ENCODE measurements around the gene FRMD3.

Gene FRMD3

DNA sequence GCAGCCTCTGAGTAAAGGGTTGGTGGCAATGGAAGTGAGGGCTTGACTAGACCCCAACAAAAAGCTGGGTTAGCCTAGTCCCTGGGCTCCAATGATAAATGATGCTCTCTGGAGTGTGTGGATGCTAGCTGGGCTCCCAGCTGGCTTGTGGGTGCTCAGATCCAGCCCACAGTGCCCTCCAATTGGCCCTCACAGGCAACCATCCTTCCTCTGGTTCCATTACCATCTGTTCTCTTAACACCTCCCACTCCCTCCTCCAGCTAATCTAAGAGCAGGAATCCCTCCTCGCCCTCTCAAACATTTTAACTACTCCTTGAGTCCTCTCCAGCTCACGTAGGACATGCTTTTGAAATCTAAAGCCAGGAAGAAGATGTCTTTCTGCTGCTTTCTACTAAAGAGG lies 25.2 kb upstream of the FRMD3 start:
- Histone ChIP-seq H2BK120ac (ENCODE audit: low read depth, low read length) (no peak overlapping the region), H3K27ac (ENCODE audit: low read length, poor library complexity, severe bottlenecking) (no peak overlapping the region), H2BK12ac (ENCODE audit: low read length in 2 of 2) (no peak overlapping the region), H3K9ac (ENCODE audit: low read length) (no peak overlapping the region), H3K14ac (ENCODE audit: low read length in 2 of 2) (no peak overlapping the region), H3K23ac (ENCODE audit: low read length in 2 of 2) (no peak overlapping the region), H4K91ac (ENCODE audit: low read length) (no peak overlapping the region), H2AFZ (ENCODE audit: low read depth, low read length) (no peak overlapping the region), H3K36me3 (ENCODE audit: control insufficient read depth in 1 of 2, insufficient read depth in 2 of 2, low read depth in 1 of 2, low read length in 2 of 2) (no peaks in the 10 kb centered on the region), H3K27me3 (ENCODE audit: control insufficient read depth in 1 of 2, insufficient read depth in 1 of 2, low read length in 2 of 2) (no peaks in the 10 kb centered on the region), H3K4me1 (ENCODE audit: control insufficient read depth, insufficient read depth, low read depth, low read length) (no peaks in the 10 kb centered on the region), H3K79me1 (replicated peaks; ENCODE audit: low read length, poor library complexity, severe bottlenecking) (no peaks in the 10 kb centered on the region), H2AK5ac (ENCODE audit: low read length, severe bottlenecking) (no peak overlapping the region), H3K4ac (ENCODE audit: low read depth in 1 of 2, low read length in 2 of 2) (no peak overlapping the region), H2BK15ac (ENCODE audit: low read depth, poor library complexity, severe bottlenecking) (no peak overlapping the region), H3K4me2 (ENCODE audit: low read length, poor library complexity, severe bottlenecking) (no peak overlapping the region), H3K4me3 (ENCODE audit: insufficient read depth in 1 of 2, low read depth in 1 of 2, low read length in 2 of 2) (no peak overlapping the region), H3K9me3 (ENCODE audit: control insufficient read depth, low read length) (no peaks in the 10 kb centered on the region), H2BK5ac (ENCODE audit: low read depth, low read length, poor library complexity, severe bottlenecking) (no peak overlapping the region), H3K18ac (ENCODE audit: low read depth in 1 of 2, low read length in 2 of 2) (no peak overlapping the region), H4K8ac (ENCODE audit: low read length) (no peak overlapping the region)
- DNase-seq, result no peak
- 50% methylated on average over 1 of the region's 2 CpGs for WGBS

GRCh38 chr9:83560169-83560826 lies 22.1 kb upstream of the FRMD3 start:
- Histone ChIP-seq H2AFZ (ENCODE audit: low read depth, low read length) (no peak overlapping the region), H3K9ac (ENCODE audit: low read length) (no peak overlapping the region), H3K4me2 (ENCODE audit: low read length, poor library complexity, severe bottlenecking) (no peak overlapping the region), H2BK15ac (ENCODE audit: low read depth, poor library complexity, severe bottlenecking) (no peak overlapping the region), H3K27ac (ENCODE audit: low read length, poor library complexity, severe bottlenecking) (no peak overlapping the region), H3K27me3 (ENCODE audit: control insufficient read depth in 1 of 2, insufficient read depth in 1 of 2, low read length in 2 of 2) (no peaks in the 10 kb centered on the region), H2BK12ac (ENCODE audit: low read length in 2 of 2) (no peak overlapping the region), H3K9me3 (ENCODE audit: control insufficient read depth, low read length) (no peaks in the 10 kb centered on the region), H2AK5ac (ENCODE audit: low read length, severe bottlenecking) (no peak overlapping the region), H3K4me3 (ENCODE audit: insufficient read depth in 1 of 2, low read depth in 1 of 2, low read length in 2 of 2) (no peak overlapping the region), H3K4me1 (ENCODE audit: control insufficient read depth, insufficient read depth, low read depth, low read length) (no peaks in the 10 kb centered on the region), H2BK120ac (ENCODE audit: low read depth, low read length) (no peak overlapping the region), H3K18ac (ENCODE audit: low read depth in 1 of 2, low read length in 2 of 2) (no peak overlapping the region), H3K14ac (ENCODE audit: low read length in 2 of 2) (no peak overlapping the region), H3K23ac (ENCODE audit: low read length in 2 of 2) (no peak overlapping the region), H3K36me3 (ENCODE audit: control insufficient read depth in 1 of 2, insufficient read depth in 2 of 2, low read depth in 1 of 2, low read length in 2 of 2) (no peaks in the 10 kb centered on the region), H3K4ac (ENCODE audit: low read depth in 1 of 2, low read length in 2 of 2) (no peak overlapping the region), H4K8ac (ENCODE audit: low read length) (no peak overlapping the region), H4K91ac (ENCODE audit: low read length) (no peak overlapping the region), H2BK5ac (ENCODE audit: low read depth, low read length, poor library complexity, severe bottlenecking) (no peak overlapping the region), H3K79me1 (replicated peaks; ENCODE audit: low read length, poor library complexity, severe bottlenecking) (no peaks in the 10 kb centered on the region)
- WGBS, result 95% methylated on average over 6 of the region's 7 CpGs
- no peak for DNase-seq

GRCh38 chr9:83557771-83558170 lies 19.6 kb upstream of the FRMD3 start:
- no peak overlapping the region for H2BK120ac ChIP-seq (ENCODE audit: low read depth, low read length)
- no peak overlapping the region for H3K27ac ChIP-seq (ENCODE audit: low read length, poor library complexity, severe bottlenecking)
- no peaks in the 10 kb centered on the region for H3K79me1 ChIP-seq (replicated peaks; ENCODE audit: low read length, poor library complexity, severe bottlenecking)
- H2BK5ac ChIP-seq (ENCODE audit: low read depth, low read length, poor library complexity, severe bottlenecking), result no peak overlapping the region
- H3K4ac ChIP-seq (ENCODE audit: low read depth in 1 of 2, low read length in 2 of 2), result no peak overlapping the region
- H3K27me3 ChIP-seq (ENCODE audit: control insufficient read depth in 1 of 2, insufficient read depth in 1 of 2, low read length in 2 of 2), result no peaks in the 10 kb centered on the region
- H2AFZ ChIP-seq (ENCODE audit: low read depth, low read length), result no peak overlapping the region
- H3K9ac ChIP-seq (ENCODE audit: low read length), result no peak overlapping the region
- no peak overlapping the region for H3K14ac ChIP-seq (ENCODE audit: low read length in 2 of 2)
- no peak overlapping the region for H2BK15ac ChIP-seq (ENCODE audit: low read depth, poor library complexity, severe bottlenecking)
- no peak overlapping the region for H3K23ac ChIP-seq (ENCODE audit: low read length in 2 of 2)
- H3K4me2 ChIP-seq (ENCODE audit: low read length, poor library complexity, severe bottlenecking), result no peak overlapping the region
- no peak overlapping the region for H4K8ac ChIP-seq (ENCODE audit: low read length)
- H3K4me3 ChIP-seq (ENCODE audit: insufficient read depth in 1 of 2, low read depth in 1 of 2, low read length in 2 of 2), result no peak overlapping the region
- H4K91ac ChIP-seq (ENCODE audit: low read length), result no peak overlapping the region
- H3K9me3 ChIP-seq (ENCODE audit: control insufficient read depth, low read length), result peaks cover 10% of the 10 kb centered on the region
- H3K4me1 ChIP-seq (ENCODE audit: control insufficient read depth, insufficient read depth, low read depth, low read length), result no peaks in the 10 kb centered on the region
- no peak overlapping the region for H3K18ac ChIP-seq (ENCODE audit: low read depth in 1 of 2, low read length in 2 of 2)
- H2BK12ac ChIP-seq (ENCODE audit: low read length in 2 of 2), result no peak overlapping the region
- no peaks in the 10 kb centered on the region for H3K36me3 ChIP-seq (ENCODE audit: control insufficient read depth in 1 of 2, insufficient read depth in 2 of 2, low read depth in 1 of 2, low read length in 2 of 2)
- DNase-seq, result no peak
- H2AK5ac ChIP-seq (ENCODE audit: low read length, severe bottlenecking), result no peak overlapping the region

DNA sequence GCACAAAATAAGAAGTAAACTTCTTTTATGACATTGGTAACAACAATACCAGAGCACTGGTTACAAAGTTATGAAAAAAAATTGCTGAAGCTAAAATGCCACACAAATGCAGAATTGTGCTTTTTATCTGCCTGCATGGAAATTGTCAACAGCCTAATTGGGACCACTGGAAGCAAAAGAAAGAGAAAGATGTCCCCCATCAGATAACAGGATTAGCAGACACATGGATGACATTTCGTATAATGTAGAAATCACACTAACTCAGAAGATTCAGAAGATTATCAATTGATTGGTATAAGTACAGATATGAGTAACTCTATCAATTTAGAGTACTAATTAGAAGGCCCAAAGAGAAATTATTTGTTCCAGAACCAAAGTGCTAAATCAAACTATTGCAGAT lies 19.1 kb upstream of the FRMD3 start:
- Histone ChIP-seq H3K14ac (ENCODE audit: low read length in 2 of 2) (no peak overlapping the region), H2BK5ac (ENCODE audit: low read depth, low read length, poor library complexity, severe bottlenecking) (no peak overlapping the region), H3K23ac (ENCODE audit: low read length in 2 of 2) (no peak overlapping the region), H3K4me1 (ENCODE audit: control insufficient read depth, insufficient read depth, low read depth, low read length) (no peaks in the 10 kb centered on the region), H2BK12ac (ENCODE audit: low read length in 2 of 2) (no peak overlapping the region), H4K91ac (ENCODE audit: low read length) (no peak overlapping the region), H2BK15ac (ENCODE audit: low read depth, poor library complexity, severe bottlenecking) (no peak overlapping the region), H3K18ac (ENCODE audit: low read depth in 1 of 2, low read length in 2 of 2) (no peak overlapping the region), H2BK120ac (ENCODE audit: low read depth, low read length) (no peak overlapping the region), H3K36me3 (ENCODE audit: control insufficient read depth in 1 of 2, insufficient read depth in 2 of 2, low read depth in 1 of 2, low read length in 2 of 2) (no peaks in the 10 kb centered on the region), H3K79me1 (replicated peaks; ENCODE audit: low read length, poor library complexity, severe bottlenecking) (no peaks in the 10 kb centered on the region), H3K4me3 (ENCODE audit: insufficient read depth in 1 of 2, low read depth in 1 of 2, low read length in 2 of 2) (no peak overlapping the region), H3K9me3 (ENCODE audit: control insufficient read depth, low read length) (peaks cover 14% of the 10 kb centered on the region), H3K27ac (ENCODE audit: low read length, poor library complexity, severe bottlenecking) (no peak overlapping the region), H3K9ac (ENCODE audit: low read length) (no peak overlapping the region), H4K8ac (ENCODE audit: low read length) (no peak overlapping the region), H3K27me3 (ENCODE audit: control insufficient read depth in 1 of 2, insufficient read depth in 1 of 2, low read length in 2 of 2) (no peaks in the 10 kb centered on the region), H3K4ac (ENCODE audit: low read depth in 1 of 2, low read length in 2 of 2) (no peak overlapping the region), H2AFZ (ENCODE audit: low read depth, low read length) (no peak overlapping the region), H3K4me2 (ENCODE audit: low read length, poor library complexity, severe bottlenecking) (no peak overlapping the region), H2AK5ac (ENCODE audit: low read length, severe bottlenecking) (no peak overlapping the region)
- DNase-seq, result no peak
- no CpG with 5 or more reads among the region's 1 CpG for WGBS
